HG02798 (cell line): ENCODE data around the gene MTMR8.

Source experiments
- ATAC-seq: cut with Tn5 transposase; IDR thresholded peaks from one replicate; pipeline ENCODE4 v1.9.1; 2021; ENCODE audit warnings: mild to moderate bottlenecking; ENCODE audit not compliant: unreplicated experiment, poor library complexity

Gene MTMR8

DNA sequence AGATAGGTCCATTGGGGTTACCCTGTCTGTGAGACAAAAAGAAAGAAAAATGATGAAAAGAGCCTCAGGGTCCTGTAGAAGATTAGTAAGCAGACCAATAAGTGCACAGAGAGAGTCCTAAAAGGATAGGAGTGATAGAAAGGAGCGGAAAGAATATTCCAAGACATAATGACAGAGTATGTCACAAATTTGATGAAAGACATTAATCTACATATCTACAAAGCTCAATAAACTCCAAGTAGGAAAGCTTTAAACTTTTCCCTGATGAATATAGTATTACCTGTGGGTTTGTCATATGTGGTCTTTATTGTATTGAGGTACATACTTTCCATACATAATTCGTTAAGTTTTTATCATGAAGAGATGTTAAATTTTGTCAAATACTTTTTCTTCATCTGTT lies 73.7 kb downstream of the MTMR8 start:
- no peak for ATAC-seq

DNA sequence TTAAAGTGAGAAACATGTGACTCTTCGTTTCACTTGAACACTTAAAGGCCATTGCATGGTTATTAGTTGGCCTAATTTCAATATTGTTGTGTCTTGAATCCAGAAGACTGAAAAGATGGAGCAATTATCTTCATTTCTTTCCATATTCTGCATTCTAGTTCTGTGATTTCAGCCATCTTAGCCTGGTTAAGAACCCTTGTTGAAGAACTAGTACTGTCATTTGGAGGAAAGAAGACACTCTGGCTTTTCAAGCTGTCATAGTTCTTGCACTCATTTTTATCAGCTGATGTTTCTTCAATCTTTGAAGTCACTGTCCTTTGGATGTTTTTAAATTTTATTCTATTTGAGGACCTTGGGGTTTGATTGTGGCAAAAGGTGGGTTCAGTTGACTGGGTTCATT lies 81.6 kb downstream of the MTMR8 start:
- no peak for ATAC-seq

DNA sequence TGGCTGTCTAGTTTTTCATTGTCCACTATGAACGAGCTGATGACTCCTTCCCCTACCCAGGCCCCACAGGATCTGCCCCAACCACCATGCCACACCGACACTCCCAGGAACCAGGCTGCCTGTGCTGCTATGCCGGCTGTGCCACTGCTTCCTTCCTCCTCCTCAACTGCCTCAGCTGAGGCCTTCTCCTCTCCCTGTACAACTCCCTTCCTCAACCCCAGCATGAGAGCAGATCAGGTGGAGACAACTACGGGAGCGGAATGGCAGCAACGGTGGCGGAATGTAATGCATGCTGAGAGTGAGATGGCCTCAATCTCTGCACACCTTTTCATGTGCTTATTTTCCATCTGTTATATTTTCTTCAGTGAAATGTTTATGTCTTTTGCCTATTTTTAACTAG lies 88.5 kb downstream of the MTMR8 start:
- ATAC-seq = no peak

GRCh38 chrX:64291123-64291522 lies 104.1 kb downstream of the MTMR8 start:
- no peak for ATAC-seq

DNA sequence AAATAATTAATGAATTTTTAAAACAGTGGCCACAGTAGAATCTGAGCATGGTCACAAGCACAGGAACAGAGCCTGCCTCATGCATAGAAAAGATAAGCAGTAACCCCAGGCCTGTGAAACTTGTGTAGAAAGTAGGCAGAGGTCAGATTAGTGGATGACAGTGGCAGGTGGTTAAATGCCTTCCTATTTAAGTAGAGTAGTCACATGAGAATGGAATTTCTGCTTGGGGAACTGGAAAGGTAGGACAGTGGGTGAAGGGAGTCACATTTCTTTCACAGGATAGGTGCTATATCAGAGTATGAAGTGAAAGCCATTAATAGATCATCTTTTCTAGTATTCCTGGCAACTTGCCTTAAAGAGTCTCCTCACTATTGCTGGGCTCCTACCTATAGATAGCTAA lies 130.0 kb downstream of the MTMR8 start:
- ATAC-seq = no peak

GRCh38 chrX:64230123-64230970 lies 164.9 kb downstream of the MTMR8 start, which contains the start of gene ASB12:
TSS of gene ASB12 (minus strand) at chrX:64230607. CDS start at chrX:64225650, 4,957 bp downstream.
- ATAC-seq = no peak

GRCh38 chrX:64229154-64229553 lies 166.1 kb downstream of the MTMR8 start:
- no peak for ATAC-seq
